IMR-90 (cell line): Measurements from ENCODE around the gene MT3. TPM values are rescaled to one million over a fixed set of nuclear protein-coding genes. Genes with fewer than 3 reads are reported as not detected.

ENCODE experiments used
- ATAC-seq: fragments of 200-7000 bp; cut with Tn5 transposase; 2 replicates; pipeline ENCODE4 v1.9.1; 2020; ENCODE audit warnings: low read depth, mild to moderate bottlenecking, moderate library complexity
- BruUV-seq: library from RNA; stranded (reverse); fragments of 400-500 nt; replicated peaks from 2 replicates; lab custom pipeline; 2021; lab: Mats Ljungman, UMichigan
- CTCF ChIA-PET: fragments of 300-600 bp; formaldehyde crosslinking; extraction: SDS; loops from one replicate; lab custom pipeline; 2021; ENCODE audit warnings: antibody characterized with exemption; lab: Yijun Ruan, JAX
- POLR2A ChIA-PET: fragments of 300-600 bp; sonication (Branson Sonifier 250); formaldehyde crosslinking; loops from one replicate; lab custom pipeline; 2022; ENCODE audit warnings: antibody characterized with exemption; ENCODE audit not compliant: unreplicated experiment; lab: Charles Lee
- DNase-seq: peaks from one replicate; pipeline ENCODE4 v3.0.0; 2013
- H2AFZ ChIP-seq: replicated peaks from 2 replicates; pipeline ENCODE3; 2013; ENCODE audit warnings: low read length, mild to moderate bottlenecking; ENCODE audit not compliant: poor library complexity
- H2AK5ac ChIP-seq: 2 replicates; pipeline ENCODE4 v1.6.1; 2013; ENCODE audit warnings: low read depth, low read length, inconsistent platforms
- H2AK9ac ChIP-seq: replicated peaks from 2 replicates; pipeline ENCODE3; 2013; ENCODE audit warnings: mild to moderate bottlenecking, low read depth, low read length, moderate library complexity; ENCODE audit not compliant: poor library complexity
- H2BK120ac ChIP-seq: 2 replicates; pipeline ENCODE4 v1.6.1; 2013; ENCODE audit warnings: low read depth, low read length, inconsistent platforms
- H2BK15ac ChIP-seq: 3 replicates; pipeline ENCODE4 v1.6.1; 2013; ENCODE audit warnings: low read depth, low read length, inconsistent platforms
- H2BK20ac ChIP-seq: 2 replicates; pipeline ENCODE4 v1.6.1; 2013; ENCODE audit warnings: low read depth, mild to moderate bottlenecking, inconsistent platforms, low read length, moderate library complexity
- H2BK5ac ChIP-seq: 2 replicates; pipeline ENCODE4 v1.6.1; 2013; ENCODE audit warnings: mild to moderate bottlenecking, low read depth, low read length, inconsistent platforms; ENCODE audit not compliant: poor library complexity, severe bottlenecking
- H3K14ac ChIP-seq: replicated peaks from 2 replicates; pipeline ENCODE4 v1.6.1; 2013; ENCODE audit warnings: low read depth, low read length, inconsistent platforms
- H3K18ac ChIP-seq: 2 replicates; pipeline ENCODE4 v1.6.1; 2013; ENCODE audit warnings: low read depth, low read length, control low read depth
- H3K23ac ChIP-seq: 2 replicates; pipeline ENCODE4 v1.6.1; 2013; ENCODE audit warnings: low read depth, low read length, inconsistent platforms
- H3K27ac ChIP-seq: 2 replicates; pipeline ENCODE4 v1.5.1; 2013; ENCODE audit warnings: mild to moderate bottlenecking, control low read depth, low read length; ENCODE audit not compliant: insufficient read depth
- H3K27me3 ChIP-seq: 2 replicates; pipeline ENCODE4 v1.6.1; 2013; ENCODE audit warnings: low read length; ENCODE audit not compliant: control insufficient read depth, insufficient read depth
- H3K36me3 ChIP-seq: 2 replicates; pipeline ENCODE4 v1.6.1; 2013; ENCODE audit warnings: low read length, mixed read lengths; ENCODE audit not compliant: control insufficient read depth, insufficient read depth
- H3K4ac ChIP-seq: 2 replicates; pipeline ENCODE4 v1.6.1; 2013; ENCODE audit warnings: low read depth, low read length, inconsistent platforms
- H3K4me1 ChIP-seq: 2 replicates; pipeline ENCODE4 v1.6.1; 2013; ENCODE audit warnings: low read length, mixed read lengths; ENCODE audit not compliant: control insufficient read depth, insufficient read depth
- H3K4me2 ChIP-seq: 2 replicates; pipeline ENCODE4 v1.6.1; 2013; ENCODE audit warnings: low read depth, mild to moderate bottlenecking, control low read depth, low read length, moderate library complexity
- H3K4me3 ChIP-seq: 2 replicates; pipeline ENCODE4 v1.5.1; 2013; ENCODE audit warnings: low read depth, mild to moderate bottlenecking, control low read depth, low read length, moderate library complexity; ENCODE audit not compliant: insufficient read depth
- H3K56ac ChIP-seq: 2 replicates; pipeline ENCODE4 v1.6.1; 2013; ENCODE audit warnings: low read length, inconsistent platforms; ENCODE audit not compliant: insufficient read depth; ENCODE audit errors: extremely low read depth
- H3K79me1 ChIP-seq, 2 experiments: 2 replicates each; pipeline ENCODE4 v1.6.1; 2013; ENCODE audit warnings: low read length in 2 of 2, inconsistent platforms in 1 of 2, low read depth in 1 of 2
- H3K9ac ChIP-seq: 2 replicates; pipeline ENCODE4 v1.6.1; 2013; ENCODE audit warnings: low read depth, low read length, control low read depth
- H3K9me1 ChIP-seq: 2 replicates; pipeline ENCODE4 v1.6.1; 2013; ENCODE audit warnings: low read length, inconsistent platforms; ENCODE audit not compliant: insufficient read depth
- H3K9me3 ChIP-seq: 2 replicates; pipeline ENCODE4 v1.6.1; 2013; ENCODE audit warnings: low read length; ENCODE audit not compliant: control insufficient read depth, insufficient read depth
- H4K20me1 ChIP-seq: 2 replicates; pipeline ENCODE4 v1.6.1; 2013; ENCODE audit warnings: low read length, inconsistent platforms; ENCODE audit not compliant: insufficient read depth
- H4K5ac ChIP-seq: 2 replicates; pipeline ENCODE4 v1.6.1; 2013; ENCODE audit warnings: mild to moderate bottlenecking, low read depth, low read length, control low read depth
- H4K8ac ChIP-seq, 2 experiments: 2 replicates each; pipeline ENCODE4 v1.6.1; 2013; ENCODE audit warnings: low read depth in 2 of 2, low read length in 2 of 2, control low read depth in 1 of 2, inconsistent platforms in 1 of 2
- H4K91ac ChIP-seq: 2 replicates; pipeline ENCODE4 v1.6.1; 2013; ENCODE audit warnings: low read depth, low read length, inconsistent platforms; ENCODE audit not compliant: insufficient read depth
- BHLHE40 ChIP-seq: fragments of 150-350 bp; IDR thresholded peaks from 2 replicates; pipeline ENCODE4 v1.6.1; 2016; ENCODE audit warnings: mild to moderate bottlenecking, low read depth, low read length
- CEBPB ChIP-seq: IDR thresholded peaks from 2 replicates; pipeline ENCODE4 v1.6.1; 2012; ENCODE audit warnings: low read depth, low read length, improper control_type of control experiment
- FOS ChIP-seq: fragments of 150-350 bp; IDR thresholded peaks from 2 replicates; pipeline ENCODE4 v1.6.1; 2016; ENCODE audit warnings: low read depth, low read length
- MXI1 ChIP-seq: IDR thresholded peaks from 2 replicates; pipeline ENCODE4 v1.6.1; 2012; ENCODE audit warnings: low read depth, mild to moderate bottlenecking, low read length, moderate library complexity, borderline replicate concordance
- NFE2L2 ChIP-seq: fragments of 150-350 bp; IDR thresholded peaks from 2 replicates; pipeline ENCODE4 v1.6.1; 2016; ENCODE audit warnings: low read depth, mild to moderate bottlenecking, low read length
- SMC3 ChIP-seq: fragments of 150-350 bp; IDR thresholded peaks from 2 replicates; pipeline ENCODE4 v1.6.1; 2016; ENCODE audit warnings: low read depth, mild to moderate bottlenecking, antibody characterized with exemption, low read length, moderate library complexity
- WGBS, 2 experiments: methylation state at CpG; one replicate each; pipeline versions ENCODE4 v1.1.5 to v1.1.7; 2013; ENCODE audit warnings: missing lambda C conversion rate in 2 of 2; ENCODE audit not compliant: insufficient read length in 1 of 2; ENCODE audit errors: extremely low coverage in 2 of 2; 5-methylcytosine and 5-hydroxymethylcytosine counted together
- dilution Hi-C: fragments of 300-500 bp; cut with HindIII; formaldehyde crosslinking; loops from one replicate; pipeline ENCODE4 v1.14.3; 2018; ENCODE audit warnings: low sequenced_read_pairs; ENCODE audit not compliant: unreplicated experiment
- in situ Hi-C: fragments of 300-500 bp; cut with MboI; formaldehyde crosslinking; loops from 3 replicates; pipeline ENCODE4 v1.14.3; 2019; ENCODE audit warnings: low sequenced_read_pairs, inconsistent platforms, mixed read lengths
- intact Hi-C: fragments of 100-400 bp; cut with micrococcal nuclease; formaldehyde crosslinking; loops from 2 replicates; pipeline ENCODE4 v1.10.0; 2022
- polyA plus RNA-seq, 3 experiments: library from polyadenylated mRNA; depleted of rRNA; stranded (reverse); fragments of >200 nt; gene quantifications; 2 replicates each; pipeline ENCODE4 v1.2.3, GENCODE V29; 2012; ENCODE audit warnings: low replicate concordance in 1 of 3
- total RNA-seq: library from RNA; depleted of rRNA; stranded (reverse); fragments of >200 nt; gene quantifications from 2 replicates; pipeline ENCODE4 v1.2.3, GENCODE V29; 2012
- TF ChIP-seq, protein P1 (sequence below): fragments of 150-350 bp; IDR thresholded peaks from 2 replicates; pipeline ENCODE4 v1.6.1; 2017; ENCODE audit warnings: mild to moderate bottlenecking, antibody characterized with exemption, low read length, low read depth
- TF ChIP-seq, protein P2 (sequence below): fragments of 150-350 bp; IDR thresholded peaks from 2 replicates; pipeline ENCODE4 v1.6.1; 2016; ENCODE audit warnings: low read depth, mild to moderate bottlenecking, low read length, moderate library complexity, borderline replicate concordance
- TF ChIP-seq, protein P3 (sequence below): conservative IDR thresholded peaks from 2 replicates; pipeline ENCODE4 v1.5.1; 2012; ENCODE audit warnings: mild to moderate bottlenecking, low read depth, low read length, improper control_type of control experiment

Gene MT3
- total and polyA plus RNA-seq, 2 of the 4 experiments (the other 2 are of a cell fraction) = 0.62 TPM; not detected in 1

DNA sequence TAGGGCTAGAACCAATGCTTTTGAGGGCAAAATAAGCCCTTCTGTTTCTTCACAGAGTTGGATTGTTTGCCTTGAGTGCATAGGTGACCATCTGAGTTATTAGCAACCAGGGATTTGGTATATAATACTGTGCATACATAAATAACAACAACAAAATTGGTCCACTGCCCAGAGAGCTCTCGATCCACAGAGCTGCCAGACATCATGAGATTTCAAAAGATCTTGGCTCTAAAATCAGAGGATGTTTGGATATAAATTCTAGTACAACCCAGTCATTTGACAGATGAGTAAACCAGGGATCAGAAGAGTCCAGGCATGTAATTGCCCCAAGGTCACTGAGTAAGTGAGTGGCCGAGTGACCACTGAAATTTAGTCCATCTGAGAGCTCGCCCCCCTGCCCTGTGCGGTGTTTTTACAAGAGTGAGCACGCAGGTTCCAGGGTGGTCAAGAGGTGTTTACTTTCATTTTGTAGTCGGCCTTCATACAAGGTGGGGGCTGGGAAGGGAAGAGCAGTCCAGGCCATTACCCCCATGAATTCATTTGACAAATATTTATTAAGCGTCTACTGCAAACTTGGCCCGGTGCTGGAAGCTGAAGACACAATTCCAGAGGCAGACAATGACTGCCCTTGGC is 17.3 kb downstream of the MT3 start:
- DNase-seq = peak; percentile 91

More for the DNA sequence above, 17.3 kb downstream of the MT3 start:
- Histone ChIP-seq H2BK15ac (peak overlapping the region; percentile 97; the same call in 2 of the 3 replicates), H4K20me1 (peaks cover 11% of the 10 kb centered on the region), H4K5ac (peak overlapping the region; percentile 97), H3K27ac (peak overlapping the region; percentile 99), H3K23ac (peak overlapping the region; percentile 78; the same call in 1 of the 2 replicates), H3K9me3 (no peaks in the 10 kb centered on the region), H3K4me1 (peaks cover 28% of the 10 kb centered on the region), H2BK120ac (peak overlapping the region; percentile 97), H3K4ac (peak overlapping the region; percentile 99), H4K91ac (peak overlapping the region; percentile 98), H3K79me1 (peaks cover 0 to 30% of the 10 kb centered on the region in 2 experiments; a peak in 2 of 4 replicates), H4K8ac (peak overlapping the region; percentile 96 to 98), H3K14ac (peak overlapping the region; percentile 68), H3K9me1 (peaks cover 20% of the 10 kb centered on the region), H2AFZ (peak overlapping the region; percentile 87), H3K9ac (peak overlapping the region; percentile 83; the same call in 1 of the 2 replicates), H2BK5ac (peak overlapping the region; percentile 95), H3K4me3 (peak overlapping the region; percentile 4; the same call in 1 of the 2 replicates), H3K36me3 (no peaks in the 10 kb centered on the region), H3K56ac (peak overlapping the region; percentile 92), H3K4me2 (peak overlapping the region; percentile 64), H2BK20ac (peak overlapping the region; percentile 96), H3K27me3 (no peaks in the 10 kb centered on the region), H3K18ac (peak overlapping the region; percentile 54), H2AK5ac (peak overlapping the region; percentile 97), H2AK9ac (peak overlapping the region; percentile 95)
- intact Hi-C loops = loop anchor here (5.0 to 10.0 kb wide), 3 partner anchors 76 to 252 kb away; partner anchors contain the start of gene MT1X
- in situ Hi-C loops = no loop called here
- WGBS, 2 experiments = no CpG with 5 or more reads among the region's 8 CpGs
- peak; percentile 20 for ATAC-seq
- ChIA-PET CTCF (interaction anchor here (0.8 to 2.1 kb wide), 2 partner anchors 95 to 102 kb away, joined by 3 to 9 read pairs; no protein-coding TSS in a partner anchor), POLR2A (interaction anchor here (1.0 to 2.5 kb wide), 2 partner anchors 15 to 19 kb away, joined by 3 to 37 read pairs; partner anchors contain the start of gene MT1E)
- TF ChIP-seq MXI1 = 0 out of 2 replicates have a peak, but pooled peaks have one; percentile 3
- peak; percentile 21; the same call in 1 of the 2 replicates for TF ChIP-seq NFE2L2
- TF ChIP-seq, protein P1, sequence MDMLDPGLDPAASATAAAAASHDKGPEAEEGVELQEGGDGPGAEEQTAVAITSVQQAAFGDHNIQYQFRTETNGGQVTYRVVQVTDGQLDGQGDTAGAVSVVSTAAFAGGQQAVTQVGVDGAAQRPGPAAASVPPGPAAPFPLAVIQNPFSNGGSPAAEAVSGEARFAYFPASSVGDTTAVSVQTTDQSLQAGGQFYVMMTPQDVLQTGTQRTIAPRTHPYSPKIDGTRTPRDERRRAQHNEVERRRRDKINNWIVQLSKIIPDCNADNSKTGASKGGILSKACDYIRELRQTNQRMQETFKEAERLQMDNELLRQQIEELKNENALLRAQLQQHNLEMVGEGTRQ = no peak
- 0 out of 2 replicates have a peak, but pooled peaks have one; percentile 1 for TF ChIP-seq SMC3
- TF ChIP-seq CEBPB = peak; percentile 34; the same call in 1 of the 2 replicates
- TF ChIP-seq, protein P2, sequence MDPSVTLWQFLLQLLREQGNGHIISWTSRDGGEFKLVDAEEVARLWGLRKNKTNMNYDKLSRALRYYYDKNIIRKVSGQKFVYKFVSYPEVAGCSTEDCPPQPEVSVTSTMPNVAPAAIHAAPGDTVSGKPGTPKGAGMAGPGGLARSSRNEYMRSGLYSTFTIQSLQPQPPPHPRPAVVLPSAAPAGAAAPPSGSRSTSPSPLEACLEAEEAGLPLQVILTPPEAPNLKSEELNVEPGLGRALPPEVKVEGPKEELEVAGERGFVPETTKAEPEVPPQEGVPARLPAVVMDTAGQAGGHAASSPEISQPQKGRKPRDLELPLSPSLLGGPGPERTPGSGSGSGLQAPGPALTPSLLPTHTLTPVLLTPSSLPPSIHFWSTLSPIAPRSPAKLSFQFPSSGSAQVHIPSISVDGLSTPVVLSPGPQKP = no peak
- TF ChIP-seq BHLHE40 = peak; percentile 48
- TF ChIP-seq, protein P3, sequence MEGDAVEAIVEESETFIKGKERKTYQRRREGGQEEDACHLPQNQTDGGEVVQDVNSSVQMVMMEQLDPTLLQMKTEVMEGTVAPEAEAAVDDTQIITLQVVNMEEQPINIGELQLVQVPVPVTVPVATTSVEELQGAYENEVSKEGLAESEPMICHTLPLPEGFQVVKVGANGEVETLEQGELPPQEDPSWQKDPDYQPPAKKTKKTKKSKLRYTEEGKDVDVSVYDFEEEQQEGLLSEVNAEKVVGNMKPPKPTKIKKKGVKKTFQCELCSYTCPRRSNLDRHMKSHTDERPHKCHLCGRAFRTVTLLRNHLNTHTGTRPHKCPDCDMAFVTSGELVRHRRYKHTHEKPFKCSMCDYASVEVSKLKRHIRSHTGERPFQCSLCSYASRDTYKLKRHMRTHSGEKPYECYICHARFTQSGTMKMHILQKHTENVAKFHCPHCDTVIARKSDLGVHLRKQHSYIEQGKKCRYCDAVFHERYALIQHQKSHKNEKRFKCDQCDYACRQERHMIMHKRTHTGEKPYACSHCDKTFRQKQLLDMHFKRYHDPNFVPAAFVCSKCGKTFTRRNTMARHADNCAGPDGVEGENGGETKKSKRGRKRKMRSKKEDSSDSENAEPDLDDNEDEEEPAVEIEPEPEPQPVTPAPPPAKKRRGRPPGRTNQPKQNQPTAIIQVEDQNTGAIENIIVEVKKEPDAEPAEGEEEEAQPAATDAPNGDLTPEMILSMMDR = no peak
- peak; percentile 81 for TF ChIP-seq FOS
- dilution Hi-C loops = no loop called here
- BruUV-seq = no TSS peak
